GM23338 (cell line): ENCODE measurements around the gene GNG7. TPM values are rescaled to one million over a fixed set of nuclear protein-coding genes. Genes with fewer than 3 reads are reported as not detected.
A peak's percentile ranks its signal among the peaks of the same experiment; 100 is the strongest.
"Not testable (repeated sequence)": the region's sequence is repeated elsewhere in the genome, so short reads cannot be mapped to it uniquely, and the experiment has no call there.

Experiments used
- ATAC-seq: fragments of 200-7000 bp; cut with Tn5 transposase; 3 replicates; pipeline ENCODE4 v1.9.1; 2020
- DNase-seq: peaks from one replicate; pipeline ENCODE4 v3.0.0-alpha.2; 2015; ENCODE audit warnings: low spot score
- H2AFZ ChIP-seq: fragments of 200-600 bp; sonication (generic); 2 replicates; pipeline ENCODE4 v1.8.0; 2016; ENCODE audit warnings: antibody characterized with exemption, mild to moderate bottlenecking, moderate library complexity
- H3F3A ChIP-seq: fragments of 200-600 bp; sonication (generic); replicated peaks from 2 replicates; pipeline ENCODE4 v1.8.0; 2017; ENCODE audit warnings: antibody characterized with exemption, mixed run types, low read depth
- H3K27ac ChIP-seq: fragments of 200-600 bp; sonication (generic); 2 replicates; pipeline ENCODE4 v1.6.1; 2016; ENCODE audit warnings: low read depth
- H3K27me3 ChIP-seq: fragments of 200-600 bp; sonication (generic); 2 replicates; pipeline ENCODE4 v1.8.0; 2016; ENCODE audit warnings: mild to moderate bottlenecking, mixed run types, moderate library complexity; ENCODE audit not compliant: insufficient read depth
- H3K36me3 ChIP-seq: fragments of 200-600 bp; sonication (generic); 2 replicates; pipeline ENCODE4 v1.8.0; 2016; ENCODE audit warnings: mild to moderate bottlenecking; ENCODE audit not compliant: insufficient read depth
- H3K4me1 ChIP-seq: fragments of 200-600 bp; sonication (generic); 2 replicates; pipeline ENCODE4 v1.8.0; 2016; ENCODE audit warnings: mild to moderate bottlenecking, moderate library complexity; ENCODE audit not compliant: insufficient read depth
- H3K4me2 ChIP-seq: fragments of 200-600 bp; sonication (generic); 2 replicates; pipeline ENCODE4 v1.7.1; 2017; ENCODE audit warnings: mixed run types
- H3K4me3 ChIP-seq: fragments of 200-600 bp; sonication (generic); 2 replicates; pipeline ENCODE4 v1.6.1; 2016; ENCODE audit warnings: mixed run types
- H3K79me2 ChIP-seq: fragments of 200-600 bp; sonication (generic); replicated peaks from 2 replicates; pipeline ENCODE4 v1.8.0; 2017; ENCODE audit warnings: mild to moderate bottlenecking; ENCODE audit not compliant: insufficient read depth
- H3K9me2 ChIP-seq: fragments of 200-600 bp; sonication (generic); 2 replicates; pipeline ENCODE4 v1.8.0; 2017; ENCODE audit not compliant: insufficient read depth
- H4K20me1 ChIP-seq: fragments of 200-600 bp; sonication (generic); replicated peaks from 2 replicates; pipeline ENCODE4 v1.8.0; 2017; ENCODE audit warnings: mild to moderate bottlenecking; ENCODE audit not compliant: insufficient read depth
- H3K27ac Mint-ChIP-seq: 2 replicates; pipeline ENCODE4 v1.8.0; 2020; ENCODE audit warnings: inconsistent platforms, mild to moderate bottlenecking, moderate library complexity, mixed read lengths
- H3K27me3 Mint-ChIP-seq: 3 replicates; pipeline ENCODE4 v1.8.0; 2022; ENCODE audit warnings: low read depth, mild to moderate bottlenecking, moderate library complexity, mixed read lengths, inconsistent platforms; ENCODE audit not compliant: insufficient read depth, poor library complexity
- H3K36me3 Mint-ChIP-seq: 3 replicates; pipeline ENCODE4 v1.8.0; 2021; ENCODE audit warnings: low read depth, mild to moderate bottlenecking, inconsistent platforms, moderate library complexity, mixed read lengths
- H3K4me1 Mint-ChIP-seq: 3 replicates; pipeline ENCODE4 v1.8.0; 2020; ENCODE audit warnings: mild to moderate bottlenecking, inconsistent platforms, mixed read lengths
- H3K4me3 Mint-ChIP-seq: 3 replicates; pipeline ENCODE4 v1.8.0; 2021; ENCODE audit warnings: moderate library complexity, mild to moderate bottlenecking, inconsistent platforms, mixed read lengths
- H3K9me3 Mint-ChIP-seq: 3 replicates; pipeline ENCODE4 v1.8.0; 2020; ENCODE audit warnings: moderate library complexity, mild to moderate bottlenecking, inconsistent platforms, mixed read lengths
- EZH2 ChIP-seq: fragments of 200-600 bp; sonication (generic); IDR thresholded peaks from one replicate; pipeline ENCODE4 v1.8.0; 2017; ENCODE audit warnings: antibody characterized with exemption, mild to moderate bottlenecking, low read depth; ENCODE audit not compliant: unreplicated experiment
- EZH2phosphoT487 ChIP-seq: fragments of 200-600 bp; sonication (generic); IDR thresholded peaks from one replicate; pipeline ENCODE4 v1.8.1; 2018; ENCODE audit warnings: antibody characterized with exemption; ENCODE audit not compliant: unreplicated experiment
- POLR2AphosphoS5 ChIP-seq: IDR thresholded peaks from 2 replicates; pipeline ENCODE4 v1.6.1; 2016; ENCODE audit warnings: antibody characterized with exemption, low read depth
- STAT1 ChIP-seq: IDR thresholded peaks from one replicate; pipeline ENCODE4 v1.6.1; 2016; ENCODE audit warnings: antibody characterized with exemption; ENCODE audit not compliant: unreplicated experiment
- ZNF114 ChIP-seq: fragments of 250-450 bp; sonication (Bioruptor Pico); IDR thresholded peaks from 2 replicates; pipeline ENCODE4 v1.5.0; 2020; ENCODE audit warnings: mild to moderate bottlenecking, moderate library complexity
- ZNF331 ChIP-seq: fragments of 250-450 bp; sonication (Bioruptor Pico); IDR thresholded peaks from 2 replicates; pipeline ENCODE4 v1.5.0; 2020; ENCODE audit warnings: low read depth, mild to moderate bottlenecking, moderate library complexity
- polyA plus RNA-seq: library from polyadenylated mRNA; unstranded; fragments of >200 nt; fragmentation: Nextera tagmentation; extraction: Ambion mirVana; gene quantifications from 2 replicates; pipeline ENCODE4 v1.2.1, GENCODE V29; 2016
- total RNA-seq: library from RNA; depleted of rRNA; stranded (reverse); fragments of >200 nt; shearing (Covaris generic); gene quantifications from 2 replicates; pipeline ENCODE4 v1.2.3, GENCODE V29; 2014
- TF ChIP-seq, protein P1 (sequence below), 2 experiments: fragments of 200-600 bp in 1 of 2; sonication (generic) in 1 of 2; conservative IDR thresholded peaks; 2 replicates each; pipeline versions ENCODE4 v1.5.1 to v1.6.1; 2016 to 2017; ENCODE audit warnings: antibody characterized with exemption in 2 of 2, low read depth in 2 of 2, mild to moderate bottlenecking in 2 of 2, moderate library complexity in 1 of 2
- TF ChIP-seq, protein P2 (sequence below): fragments of 250-450 bp; sonication (Bioruptor Pico); IDR thresholded peaks from 2 replicates; pipeline ENCODE4 v1.5.0; 2020; ENCODE audit warnings: mild to moderate bottlenecking, moderate library complexity
- TF ChIP-seq, protein P3 (sequence below): IDR thresholded peaks from 2 replicates; pipeline ENCODE4 v1.6.1; 2016; ENCODE audit warnings: antibody characterized with exemption
- TF ChIP-seq, protein P4 (sequence below): IDR thresholded peaks from one replicate; pipeline ENCODE4 v1.6.1; 2018; ENCODE audit warnings: antibody characterized with exemption; ENCODE audit not compliant: unreplicated experiment

GNG7 gene
- total and polyA plus RNA-seq, 2 experiments from 2014 or later, result 5.1 to 5.4 TPM

DNA sequence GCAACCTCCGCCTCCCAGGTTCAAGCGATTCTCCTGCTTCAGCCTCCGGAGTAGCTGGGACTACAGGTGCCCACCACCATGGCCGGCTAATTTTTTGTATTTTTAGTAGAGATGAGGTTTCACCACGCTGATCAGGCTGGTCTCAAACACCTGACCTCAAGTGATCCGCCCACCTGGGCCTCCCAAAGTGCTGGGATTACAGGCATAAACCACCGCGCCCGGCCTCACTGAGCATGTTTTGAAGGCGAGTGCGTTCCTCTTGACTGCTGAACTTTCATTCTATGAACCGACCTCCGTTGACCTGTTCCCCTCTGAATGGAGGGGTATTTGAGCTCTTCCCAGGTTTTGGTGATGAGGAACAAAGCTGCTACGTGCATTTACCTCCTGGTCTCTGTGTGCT, 209.0 kb downstream of the GNG7 start:
- H3K4me3 ChIP-seq, H3K36me3 Mint-ChIP-seq, H3K9me2 ChIP-seq, H3K4me1 ChIP-seq, H3K27ac ChIP-seq, H3K9me3 Mint-ChIP-seq, DNase-seq, H3K79me2 ChIP-seq, H2AFZ ChIP-seq, ATAC-seq, H3K27ac Mint-ChIP-seq, H3K36me3 ChIP-seq, H4K20me1 ChIP-seq, H3F3A ChIP-seq, H3K4me2 ChIP-seq: not testable (repeated sequence)
- peaks cover 14% of the 10 kb centered on the region; the same call in 2 of the 3 replicates for H3K4me1 Mint-ChIP-seq
- H3K27me3 Mint-ChIP-seq, result peaks cover 41% of the 10 kb centered on the region
- 0 out of 3 replicates have a peak overlapping the region, but pooled peaks have one; percentile 66 for H3K4me3 Mint-ChIP-seq
- H3K27me3 ChIP-seq, result peaks cover 46% of the 10 kb centered on the region

DNA sequence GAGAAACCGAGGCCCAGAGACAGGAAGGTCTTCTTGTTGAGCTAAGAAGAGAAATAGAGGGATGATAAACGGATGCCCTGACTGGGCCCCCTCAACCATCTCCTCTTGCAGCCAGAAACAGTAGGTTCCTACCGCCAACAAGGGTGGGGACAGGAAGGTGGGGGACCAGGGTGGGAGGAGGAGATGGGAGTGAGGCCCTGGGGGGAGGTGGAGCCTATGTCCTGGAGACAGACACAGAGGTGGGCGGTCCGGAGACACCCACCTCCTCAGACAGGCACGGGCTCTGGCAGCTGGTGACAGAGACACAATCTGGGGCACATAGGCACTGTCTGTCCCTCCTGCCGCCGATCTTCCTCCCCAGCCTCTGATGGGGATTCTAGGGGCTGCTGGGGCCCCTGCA, 209.6 kb downstream of the GNG7 start:
- DNase-seq (no peak), ATAC-seq (no peak)
- H3K4me3 ChIP-seq, result no peak overlapping the region
- Mint-ChIP-seq H3K27ac (no peak overlapping the region), H3K4me3 (no peak overlapping the region), H3K27me3 (peaks cover 47% of the 10 kb centered on the region), H3K36me3 (no peaks in the 10 kb centered on the region), H3K9me3 (no peaks in the 10 kb centered on the region), H3K4me1 (peaks cover 16% of the 10 kb centered on the region; the same call in 2 of the 3 replicates)
- H4K20me1 ChIP-seq, result no peaks in the 10 kb centered on the region
- no peak overlapping the region for H3K4me2 ChIP-seq
- no peaks in the 10 kb centered on the region for H3K79me2 ChIP-seq
- no peaks in the 10 kb centered on the region for H3K36me3 ChIP-seq
- no peaks in the 10 kb centered on the region for H3K9me2 ChIP-seq
- no peak overlapping the region for H3K27ac ChIP-seq
- H3K27me3 ChIP-seq, result peaks cover 51% of the 10 kb centered on the region
- peaks cover 14% of the 10 kb centered on the region; the same call in 1 of the 2 replicates for H3K4me1 ChIP-seq
- 0 out of 2 replicates have a peak, but pooled peaks cover 2% of the 10 kb centered on the region for H3F3A ChIP-seq
- no peak overlapping the region for H2AFZ ChIP-seq
- TF ChIP-seq EZH2, result no peak
- TF ChIP-seq POLR2AphosphoS5, result no peak
- no peak for TF ChIP-seq STAT1
- TF ChIP-seq EZH2phosphoT487, result no peak
- TF ChIP-seq, protein P1, sequence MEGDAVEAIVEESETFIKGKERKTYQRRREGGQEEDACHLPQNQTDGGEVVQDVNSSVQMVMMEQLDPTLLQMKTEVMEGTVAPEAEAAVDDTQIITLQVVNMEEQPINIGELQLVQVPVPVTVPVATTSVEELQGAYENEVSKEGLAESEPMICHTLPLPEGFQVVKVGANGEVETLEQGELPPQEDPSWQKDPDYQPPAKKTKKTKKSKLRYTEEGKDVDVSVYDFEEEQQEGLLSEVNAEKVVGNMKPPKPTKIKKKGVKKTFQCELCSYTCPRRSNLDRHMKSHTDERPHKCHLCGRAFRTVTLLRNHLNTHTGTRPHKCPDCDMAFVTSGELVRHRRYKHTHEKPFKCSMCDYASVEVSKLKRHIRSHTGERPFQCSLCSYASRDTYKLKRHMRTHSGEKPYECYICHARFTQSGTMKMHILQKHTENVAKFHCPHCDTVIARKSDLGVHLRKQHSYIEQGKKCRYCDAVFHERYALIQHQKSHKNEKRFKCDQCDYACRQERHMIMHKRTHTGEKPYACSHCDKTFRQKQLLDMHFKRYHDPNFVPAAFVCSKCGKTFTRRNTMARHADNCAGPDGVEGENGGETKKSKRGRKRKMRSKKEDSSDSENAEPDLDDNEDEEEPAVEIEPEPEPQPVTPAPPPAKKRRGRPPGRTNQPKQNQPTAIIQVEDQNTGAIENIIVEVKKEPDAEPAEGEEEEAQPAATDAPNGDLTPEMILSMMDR (conservative IDR thresholded peaks at IDR 0.05; ENCODE audit: low read depth in 2 of 2), result no peak
- TF ChIP-seq, protein P2, sequence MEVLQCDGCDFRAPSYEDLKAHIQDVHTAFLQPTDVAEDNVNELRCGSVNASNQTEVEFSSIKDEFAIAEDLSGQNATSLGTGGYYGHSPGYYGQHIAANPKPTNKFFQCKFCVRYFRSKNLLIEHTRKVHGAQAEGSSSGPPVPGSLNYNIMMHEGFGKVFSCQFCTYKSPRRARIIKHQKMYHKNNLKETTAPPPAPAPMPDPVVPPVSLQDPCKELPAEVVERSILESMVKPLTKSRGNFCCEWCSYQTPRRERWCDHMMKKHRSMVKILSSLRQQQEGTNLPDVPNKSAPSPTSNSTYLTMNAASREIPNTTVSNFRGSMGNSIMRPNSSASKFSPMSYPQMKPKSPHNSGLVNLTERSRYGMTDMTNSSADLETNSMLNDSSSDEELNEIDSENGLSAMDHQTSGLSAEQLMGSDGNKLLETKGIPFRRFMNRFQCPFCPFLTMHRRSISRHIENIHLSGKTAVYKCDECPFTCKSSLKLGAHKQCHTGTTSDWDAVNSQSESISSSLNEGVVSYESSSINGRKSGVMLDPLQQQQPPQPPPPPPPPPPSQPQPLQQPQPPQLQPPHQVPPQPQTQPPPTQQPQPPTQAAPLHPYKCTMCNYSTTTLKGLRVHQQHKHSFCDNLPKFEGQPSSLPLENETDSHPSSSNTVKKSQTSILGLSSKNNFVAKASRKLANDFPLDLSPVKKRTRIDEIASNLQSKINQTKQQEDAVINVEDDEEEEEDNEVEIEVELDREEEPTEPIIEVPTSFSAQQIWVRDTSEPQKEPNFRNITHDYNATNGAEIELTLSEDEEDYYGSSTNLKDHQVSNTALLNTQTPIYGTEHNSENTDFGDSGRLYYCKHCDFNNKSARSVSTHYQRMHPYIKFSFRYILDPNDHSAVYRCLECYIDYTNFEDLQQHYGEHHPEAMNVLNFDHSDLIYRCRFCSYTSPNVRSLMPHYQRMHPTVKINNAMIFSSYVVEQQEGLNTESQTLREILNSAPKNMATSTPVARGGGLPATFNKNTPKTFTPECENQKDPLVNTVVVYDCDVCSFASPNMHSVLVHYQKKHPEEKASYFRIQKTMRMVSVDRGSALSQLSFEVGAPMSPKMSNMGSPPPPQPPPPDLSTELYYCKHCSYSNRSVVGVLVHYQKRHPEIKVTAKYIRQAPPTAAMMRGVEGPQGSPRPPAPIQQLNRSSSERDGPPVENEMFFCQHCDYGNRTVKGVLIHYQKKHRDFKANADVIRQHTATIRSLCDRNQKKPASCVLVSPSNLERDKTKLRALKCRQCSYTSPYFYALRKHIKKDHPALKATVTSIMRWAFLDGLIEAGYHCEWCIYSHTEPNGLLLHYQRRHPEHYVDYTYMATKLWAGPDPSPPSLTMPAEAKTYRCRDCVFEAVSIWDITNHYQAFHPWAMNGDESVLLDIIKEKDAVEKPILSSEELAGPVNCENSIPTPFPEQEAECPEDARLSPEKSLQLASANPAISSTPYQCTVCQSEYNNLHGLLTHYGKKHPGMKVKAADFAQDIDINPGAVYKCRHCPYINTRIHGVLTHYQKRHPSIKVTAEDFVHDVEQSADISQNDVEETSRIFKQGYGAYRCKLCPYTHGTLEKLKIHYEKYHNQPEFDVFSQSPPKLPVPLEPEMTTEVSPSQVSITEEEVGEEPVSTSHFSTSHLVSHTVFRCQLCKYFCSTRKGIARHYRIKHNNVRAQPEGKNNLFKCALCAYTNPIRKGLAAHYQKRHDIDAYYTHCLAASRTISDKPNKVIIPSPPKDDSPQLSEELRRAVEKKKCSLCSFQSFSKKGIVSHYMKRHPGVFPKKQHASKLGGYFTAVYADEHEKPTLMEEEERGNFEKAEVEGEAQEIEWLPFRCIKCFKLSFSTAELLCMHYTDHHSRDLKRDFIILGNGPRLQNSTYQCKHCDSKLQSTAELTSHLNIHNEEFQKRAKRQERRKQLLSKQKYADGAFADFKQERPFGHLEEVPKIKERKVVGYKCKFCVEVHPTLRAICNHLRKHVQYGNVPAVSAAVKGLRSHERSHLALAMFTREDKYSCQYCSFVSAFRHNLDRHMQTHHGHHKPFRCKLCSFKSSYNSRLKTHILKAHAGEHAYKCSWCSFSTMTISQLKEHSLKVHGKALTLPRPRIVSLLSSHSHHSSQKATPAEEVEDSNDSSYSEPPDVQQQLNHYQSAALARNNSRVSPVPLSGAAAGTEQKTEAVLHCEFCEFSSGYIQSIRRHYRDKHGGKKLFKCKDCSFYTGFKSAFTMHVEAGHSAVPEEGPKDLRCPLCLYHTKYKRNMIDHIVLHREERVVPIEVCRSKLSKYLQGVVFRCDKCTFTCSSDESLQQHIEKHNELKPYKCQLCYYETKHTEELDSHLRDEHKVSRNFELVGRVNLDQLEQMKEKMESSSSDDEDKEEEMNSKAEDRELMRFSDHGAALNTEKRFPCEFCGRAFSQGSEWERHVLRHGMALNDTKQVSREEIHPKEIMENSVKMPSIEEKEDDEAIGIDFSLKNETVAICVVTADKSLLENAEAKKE, result no peak
- TF ChIP-seq, protein P3, sequence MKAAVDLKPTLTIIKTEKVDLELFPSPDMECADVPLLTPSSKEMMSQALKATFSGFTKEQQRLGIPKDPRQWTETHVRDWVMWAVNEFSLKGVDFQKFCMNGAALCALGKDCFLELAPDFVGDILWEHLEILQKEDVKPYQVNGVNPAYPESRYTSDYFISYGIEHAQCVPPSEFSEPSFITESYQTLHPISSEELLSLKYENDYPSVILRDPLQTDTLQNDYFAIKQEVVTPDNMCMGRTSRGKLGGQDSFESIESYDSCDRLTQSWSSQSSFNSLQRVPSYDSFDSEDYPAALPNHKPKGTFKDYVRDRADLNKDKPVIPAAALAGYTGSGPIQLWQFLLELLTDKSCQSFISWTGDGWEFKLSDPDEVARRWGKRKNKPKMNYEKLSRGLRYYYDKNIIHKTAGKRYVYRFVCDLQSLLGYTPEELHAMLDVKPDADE, result no peak
- TF ChIP-seq, protein P4, sequence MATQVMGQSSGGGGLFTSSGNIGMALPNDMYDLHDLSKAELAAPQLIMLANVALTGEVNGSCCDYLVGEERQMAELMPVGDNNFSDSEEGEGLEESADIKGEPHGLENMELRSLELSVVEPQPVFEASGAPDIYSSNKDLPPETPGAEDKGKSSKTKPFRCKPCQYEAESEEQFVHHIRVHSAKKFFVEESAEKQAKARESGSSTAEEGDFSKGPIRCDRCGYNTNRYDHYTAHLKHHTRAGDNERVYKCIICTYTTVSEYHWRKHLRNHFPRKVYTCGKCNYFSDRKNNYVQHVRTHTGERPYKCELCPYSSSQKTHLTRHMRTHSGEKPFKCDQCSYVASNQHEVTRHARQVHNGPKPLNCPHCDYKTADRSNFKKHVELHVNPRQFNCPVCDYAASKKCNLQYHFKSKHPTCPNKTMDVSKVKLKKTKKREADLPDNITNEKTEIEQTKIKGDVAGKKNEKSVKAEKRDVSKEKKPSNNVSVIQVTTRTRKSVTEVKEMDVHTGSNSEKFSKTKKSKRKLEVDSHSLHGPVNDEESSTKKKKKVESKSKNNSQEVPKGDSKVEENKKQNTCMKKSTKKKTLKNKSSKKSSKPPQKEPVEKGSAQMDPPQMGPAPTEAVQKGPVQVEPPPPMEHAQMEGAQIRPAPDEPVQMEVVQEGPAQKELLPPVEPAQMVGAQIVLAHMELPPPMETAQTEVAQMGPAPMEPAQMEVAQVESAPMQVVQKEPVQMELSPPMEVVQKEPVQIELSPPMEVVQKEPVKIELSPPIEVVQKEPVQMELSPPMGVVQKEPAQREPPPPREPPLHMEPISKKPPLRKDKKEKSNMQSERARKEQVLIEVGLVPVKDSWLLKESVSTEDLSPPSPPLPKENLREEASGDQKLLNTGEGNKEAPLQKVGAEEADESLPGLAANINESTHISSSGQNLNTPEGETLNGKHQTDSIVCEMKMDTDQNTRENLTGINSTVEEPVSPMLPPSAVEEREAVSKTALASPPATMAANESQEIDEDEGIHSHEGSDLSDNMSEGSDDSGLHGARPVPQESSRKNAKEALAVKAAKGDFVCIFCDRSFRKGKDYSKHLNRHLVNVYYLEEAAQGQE, result no peak
- TF ChIP-seq ZNF331 (CRISPR knock-in tag), result no peak
- no peak for TF ChIP-seq ZNF114 (CRISPR knock-in tag)
